ENCODE results near the gene POC1B. TPM values are rescaled to one million over a fixed set of nuclear protein-coding genes. Genes with fewer than 3 reads are reported as not detected.

The POC1B gene
- total and polyA plus RNA-seq, 2 donors (not counting 3 experiments of a cell fraction or from before 2014, with no cell fraction given), result 7.1 to 18.2 TPM

DNA sequence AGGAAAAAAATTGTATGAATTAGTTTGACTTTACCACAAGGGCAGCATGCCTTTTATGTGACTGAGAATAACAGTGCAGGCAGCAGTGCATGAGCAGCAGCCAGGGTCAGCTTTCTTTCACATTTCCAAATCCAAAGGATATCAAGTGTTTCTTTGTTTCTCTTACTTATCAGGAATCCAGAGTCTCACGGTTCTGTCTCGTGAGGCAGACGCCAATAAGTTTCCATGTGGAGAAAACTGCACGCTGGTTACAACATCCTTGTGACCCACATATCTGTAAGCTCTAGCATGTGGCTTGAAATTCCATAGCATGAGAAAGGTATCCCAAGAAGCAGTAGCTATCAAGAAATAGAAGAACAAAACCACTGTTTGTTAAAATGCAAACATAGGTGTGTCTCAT, 28.8 kb downstream of the POC1B start:
- CTCF ChIA-PET, result interaction anchor here (0.8 to 1.0 kb wide), 2 partner anchors 8 to 1448 kb away, joined by 3 read pairs; no protein-coding TSS in a partner anchor

More for the DNA sequence above, 28.8 kb downstream of the POC1B start:
- H3K9ac ChIP-seq (replicated peaks; ENCODE audit: extremely low read depth, insufficient read depth, low read length), result no peak overlapping the region
- no peak overlapping the region for H3K27ac ChIP-seq (ENCODE audit: insufficient read depth, low read depth, low read length)
- no peaks in the 10 kb centered on the region for H3K79me2 ChIP-seq (ENCODE audit: control insufficient read depth, insufficient read depth, low read length)
- H3K4me1 ChIP-seq (ENCODE audit: control insufficient read depth, extremely low read depth, insufficient read depth, low read length), result no peaks in the 10 kb centered on the region
- intact Hi-C loops (cut with micrococcal nuclease), result no loop called here
- H3K27me3 ChIP-seq (ENCODE audit: control insufficient read depth in 2 of 2, insufficient read depth in 2 of 2, low read length in 2 of 2), result no peaks in the 10 kb centered on the region
- BruUV-seq (replicated peaks), result no TSS peak
- H3K4me2 ChIP-seq (ENCODE audit: insufficient read depth, low read length), result no peak overlapping the region
- DNase-seq (ENCODE audit: low read depth, low spot score), result no peak
- dilution Hi-C loops (cut with MboI; ENCODE audit: extremely low pct_ligation_motif_present, low sequenced_read_pairs), result no loop called here
- H2AFZ ChIP-seq (ENCODE audit: low read depth, low read length), result no peak overlapping the region
- no peak for TF ChIP-seq POLR2AphosphoS5 (IDR thresholded peaks at IDR 0.05; ENCODE audit: insufficient read depth, low read depth, low read length)
- no peak for TF ChIP-seq POLR2A (IDR thresholded peaks at IDR 0.05; ENCODE audit: low read depth, low read length)
- no peak for TF ChIP-seq FOS (IDR thresholded peaks at IDR 0.05; ENCODE audit: borderline replicate concordance, insufficient read depth, low read length)
- TF ChIP-seq, protein P1, sequence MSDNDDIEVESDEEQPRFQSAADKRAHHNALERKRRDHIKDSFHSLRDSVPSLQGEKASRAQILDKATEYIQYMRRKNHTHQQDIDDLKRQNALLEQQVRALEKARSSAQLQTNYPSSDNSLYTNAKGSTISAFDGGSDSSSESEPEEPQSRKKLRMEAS (IDR thresholded peaks at IDR 0.05; ENCODE audit: insufficient read depth, insufficient read length), result no peak
- TF ChIP-seq MYC (IDR thresholded peaks at IDR 0.05; ENCODE audit: low read depth, low read length), result no peak
- no peak for TF ChIP-seq GATA2 (IDR thresholded peaks at IDR 0.05; ENCODE audit: insufficient read depth, insufficient read length, low read depth, low read length)
- no peak for TF ChIP-seq EZH2 (IDR thresholded peaks at IDR 0.05; ENCODE audit: borderline replicate concordance, low read depth, low read length, severe bottlenecking)
- TF ChIP-seq JUN (IDR thresholded peaks at IDR 0.05; ENCODE audit: borderline replicate concordance, insufficient read depth, insufficient read length, low read depth), result no peak
- TF ChIP-seq, protein P2, sequence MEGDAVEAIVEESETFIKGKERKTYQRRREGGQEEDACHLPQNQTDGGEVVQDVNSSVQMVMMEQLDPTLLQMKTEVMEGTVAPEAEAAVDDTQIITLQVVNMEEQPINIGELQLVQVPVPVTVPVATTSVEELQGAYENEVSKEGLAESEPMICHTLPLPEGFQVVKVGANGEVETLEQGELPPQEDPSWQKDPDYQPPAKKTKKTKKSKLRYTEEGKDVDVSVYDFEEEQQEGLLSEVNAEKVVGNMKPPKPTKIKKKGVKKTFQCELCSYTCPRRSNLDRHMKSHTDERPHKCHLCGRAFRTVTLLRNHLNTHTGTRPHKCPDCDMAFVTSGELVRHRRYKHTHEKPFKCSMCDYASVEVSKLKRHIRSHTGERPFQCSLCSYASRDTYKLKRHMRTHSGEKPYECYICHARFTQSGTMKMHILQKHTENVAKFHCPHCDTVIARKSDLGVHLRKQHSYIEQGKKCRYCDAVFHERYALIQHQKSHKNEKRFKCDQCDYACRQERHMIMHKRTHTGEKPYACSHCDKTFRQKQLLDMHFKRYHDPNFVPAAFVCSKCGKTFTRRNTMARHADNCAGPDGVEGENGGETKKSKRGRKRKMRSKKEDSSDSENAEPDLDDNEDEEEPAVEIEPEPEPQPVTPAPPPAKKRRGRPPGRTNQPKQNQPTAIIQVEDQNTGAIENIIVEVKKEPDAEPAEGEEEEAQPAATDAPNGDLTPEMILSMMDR (IDR thresholded peaks at IDR 0.05; ENCODE audit: extremely low read depth in 1 of 2, insufficient read depth in 1 of 2, low read depth in 1 of 2, low read length in 2 of 2), result no peak
- no peaks in the 10 kb centered on the region for H3K36me3 ChIP-seq (ENCODE audit: control insufficient read depth in 2 of 2, extremely low read depth in 1 of 2, insufficient read depth in 2 of 2, low read length in 2 of 2)
- no peak for FAIRE-seq
- H3K9me3 ChIP-seq (replicated peaks; ENCODE audit: control insufficient read depth, insufficient read depth, low read length), result no peaks in the 10 kb centered on the region
- no peaks in the 10 kb centered on the region for H4K20me1 ChIP-seq (replicated peaks; ENCODE audit: control insufficient read depth, extremely low read depth, insufficient read depth, low read length)
- no peaks in the 10 kb centered on the region for H3K9me1 ChIP-seq (replicated peaks; ENCODE audit: control insufficient read depth, extremely low read depth, insufficient read depth, low read length)
- POLR2A ChIA-PET, result no interaction called here
- no peak overlapping the region for H3K4me3 ChIP-seq (replicated peaks in 1 of 3; ENCODE audit: insufficient read depth in 1 of 3, low read depth in 1 of 3, low read length in 3 of 3)

Measured in endothelial cell of umbilical vein (primary cell).